Neural progenitor cell (in vitro differentiated cells): Measurements from ENCODE around the gene LZIC.

ENCODE experiments used
- EZH2 ChIP-seq: fragments of 200-600 bp; sonication (generic); IDR thresholded peaks from 2 replicates; pipeline ENCODE4 v1.6.1; 2017; ENCODE audit warnings: antibody characterized with exemption, mild to moderate bottlenecking, moderate library complexity
- EZH2phosphoT487 ChIP-seq: fragments of 200-600 bp; sonication (generic); IDR thresholded peaks from 2 replicates; pipeline ENCODE4 v1.6.1; 2017; ENCODE audit warnings: antibody characterized with exemption
- TF ChIP-seq, protein P1 (sequence below): fragments of 200-600 bp; sonication (generic); IDR thresholded peaks from 2 replicates; pipeline ENCODE4 v1.5.1; 2017; ENCODE audit warnings: antibody characterized with exemption, mild to moderate bottlenecking

DNA sequence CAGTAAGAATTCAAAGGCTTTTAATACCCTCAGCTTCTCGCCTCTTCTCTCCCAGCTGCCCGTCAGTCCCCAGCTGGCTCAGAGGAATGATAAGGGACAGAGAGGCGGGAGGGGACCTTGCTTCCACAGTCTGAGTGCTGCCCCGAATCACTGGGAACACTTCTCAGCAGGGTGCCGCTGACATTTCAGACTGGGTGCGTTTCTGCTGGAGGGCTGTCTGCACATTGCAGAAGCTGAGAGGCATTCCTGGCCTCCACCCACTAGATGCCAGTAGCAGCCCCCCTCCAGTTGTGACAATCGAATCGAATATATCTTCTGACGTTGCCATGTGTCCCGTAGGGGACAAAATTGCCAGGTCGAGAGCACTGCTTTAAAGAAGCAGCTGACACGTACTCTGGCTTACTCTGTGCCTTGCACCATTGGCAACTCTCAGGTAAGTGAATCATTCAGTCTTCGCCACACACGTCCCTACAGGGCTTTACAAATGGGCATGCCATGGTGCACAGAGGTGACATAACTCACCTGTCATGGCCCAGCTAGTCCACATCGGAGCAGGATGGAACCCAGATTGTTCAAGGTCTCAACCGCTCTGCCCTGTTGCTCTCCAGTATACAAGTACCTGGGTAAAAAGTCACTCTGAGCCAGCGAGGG, 57.0 kb downstream of the LZIC start:
- TF ChIP-seq, protein P1, sequence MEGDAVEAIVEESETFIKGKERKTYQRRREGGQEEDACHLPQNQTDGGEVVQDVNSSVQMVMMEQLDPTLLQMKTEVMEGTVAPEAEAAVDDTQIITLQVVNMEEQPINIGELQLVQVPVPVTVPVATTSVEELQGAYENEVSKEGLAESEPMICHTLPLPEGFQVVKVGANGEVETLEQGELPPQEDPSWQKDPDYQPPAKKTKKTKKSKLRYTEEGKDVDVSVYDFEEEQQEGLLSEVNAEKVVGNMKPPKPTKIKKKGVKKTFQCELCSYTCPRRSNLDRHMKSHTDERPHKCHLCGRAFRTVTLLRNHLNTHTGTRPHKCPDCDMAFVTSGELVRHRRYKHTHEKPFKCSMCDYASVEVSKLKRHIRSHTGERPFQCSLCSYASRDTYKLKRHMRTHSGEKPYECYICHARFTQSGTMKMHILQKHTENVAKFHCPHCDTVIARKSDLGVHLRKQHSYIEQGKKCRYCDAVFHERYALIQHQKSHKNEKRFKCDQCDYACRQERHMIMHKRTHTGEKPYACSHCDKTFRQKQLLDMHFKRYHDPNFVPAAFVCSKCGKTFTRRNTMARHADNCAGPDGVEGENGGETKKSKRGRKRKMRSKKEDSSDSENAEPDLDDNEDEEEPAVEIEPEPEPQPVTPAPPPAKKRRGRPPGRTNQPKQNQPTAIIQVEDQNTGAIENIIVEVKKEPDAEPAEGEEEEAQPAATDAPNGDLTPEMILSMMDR: no peak
- TF ChIP-seq EZH2 (no peak), EZH2phosphoT487 (no peak)
